Measurements from ENCODE around the gene GDI1.

Gene GDI1

DNA sequence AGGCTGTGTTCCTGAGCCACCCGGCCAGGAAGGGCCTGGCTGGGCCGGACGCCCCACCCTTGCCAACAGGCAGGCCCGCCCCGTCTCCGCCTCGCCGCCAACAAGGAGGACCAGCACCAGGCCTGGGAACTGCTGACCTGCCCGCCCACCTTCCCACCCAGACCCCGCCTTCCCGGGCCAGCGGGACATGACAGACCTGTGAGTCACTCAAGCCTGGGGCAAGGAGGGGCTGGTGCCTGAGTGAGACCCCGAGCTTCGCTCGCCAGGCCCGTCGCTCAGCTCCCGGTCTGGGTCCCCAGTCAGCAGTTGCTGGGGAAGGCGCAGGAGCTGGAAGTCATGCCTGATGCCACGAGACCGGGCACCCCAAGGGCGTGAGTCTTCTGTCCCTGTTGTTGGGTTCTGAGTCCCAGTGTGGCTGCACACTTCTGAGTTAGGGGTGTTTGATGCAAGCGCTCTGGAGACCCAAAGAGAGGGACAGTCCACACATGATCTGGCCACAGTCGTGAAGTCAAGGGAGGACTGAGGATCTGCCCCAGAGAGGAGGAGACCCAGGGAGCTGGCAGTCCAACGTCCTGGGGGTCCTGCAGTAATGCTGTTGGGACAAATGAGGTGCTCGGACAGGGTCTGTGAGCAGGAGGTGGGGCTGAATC, 27.6 kb upstream of the GDI1 start, which contains the start of gene DNASE1L1:
Gene DNASE1L1, minus strand, starts transcription at position 33 of the 650 bp plus-strand sequence. CDS start 3,686 bp downstream, outside the sequence.
- peak; percentile 79 for DNase-seq

DNA sequence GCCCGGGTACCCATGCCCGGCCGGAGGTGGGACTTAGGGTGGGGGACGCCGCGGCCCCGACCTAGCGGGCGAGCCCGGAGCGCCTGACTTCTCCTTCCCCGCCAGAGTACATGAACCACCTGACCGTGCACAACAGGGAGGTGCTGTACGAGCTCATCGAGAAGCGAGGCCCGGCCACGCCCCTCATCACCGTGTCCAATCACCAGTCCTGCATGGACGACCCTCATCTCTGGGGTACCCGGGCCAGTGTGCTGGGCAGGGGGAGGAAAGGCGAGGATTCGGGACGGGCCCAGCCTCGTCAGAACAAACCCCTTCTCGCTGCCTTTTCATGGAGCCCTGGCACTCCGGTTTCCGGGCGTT, 25.0 kb upstream of the GDI1 start:
- DNase-seq, result no peak

DNA sequence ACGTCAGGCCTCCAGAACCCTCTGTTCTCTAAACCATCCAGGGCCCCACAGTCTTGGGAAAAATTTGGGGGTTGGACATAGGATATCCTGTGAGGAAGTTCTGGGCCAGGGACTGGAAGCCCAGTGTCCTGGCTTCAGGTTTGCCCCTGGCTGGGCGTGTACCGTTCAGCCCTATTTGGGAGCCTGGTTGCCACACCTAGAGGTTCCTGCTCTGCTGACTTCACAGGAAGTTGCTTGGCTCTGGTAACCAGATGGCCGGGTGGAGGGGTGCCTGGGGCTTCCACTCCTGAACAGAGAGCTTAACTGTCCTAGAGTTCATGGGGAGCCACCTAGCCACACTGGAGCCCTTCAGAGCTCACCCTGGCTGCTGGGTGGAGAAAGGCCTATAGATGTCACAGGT, 24.5 kb upstream of the GDI1 start:
- DNase-seq, result no peak

DNA sequence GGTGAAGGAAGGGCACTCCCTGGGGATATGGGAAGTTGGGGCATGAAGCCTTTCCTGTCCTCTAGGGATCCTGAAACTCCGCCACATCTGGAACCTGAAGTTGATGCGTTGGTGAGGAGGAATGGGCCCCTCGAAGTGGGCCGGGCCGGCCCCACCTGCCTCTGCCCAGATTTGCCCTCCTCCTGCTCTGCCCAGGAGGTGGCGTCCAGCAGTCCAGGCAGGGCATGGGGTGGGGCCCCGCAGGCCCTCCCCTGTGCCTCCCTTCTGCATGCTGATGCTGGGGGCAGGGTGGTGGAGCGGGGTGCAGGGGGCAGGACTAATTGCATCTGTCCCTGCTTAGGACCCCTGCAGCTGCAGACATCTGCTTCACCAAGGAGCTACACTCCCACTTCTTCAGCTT, 23.8 kb upstream of the GDI1 start:
- no peak for DNase-seq

DNA sequence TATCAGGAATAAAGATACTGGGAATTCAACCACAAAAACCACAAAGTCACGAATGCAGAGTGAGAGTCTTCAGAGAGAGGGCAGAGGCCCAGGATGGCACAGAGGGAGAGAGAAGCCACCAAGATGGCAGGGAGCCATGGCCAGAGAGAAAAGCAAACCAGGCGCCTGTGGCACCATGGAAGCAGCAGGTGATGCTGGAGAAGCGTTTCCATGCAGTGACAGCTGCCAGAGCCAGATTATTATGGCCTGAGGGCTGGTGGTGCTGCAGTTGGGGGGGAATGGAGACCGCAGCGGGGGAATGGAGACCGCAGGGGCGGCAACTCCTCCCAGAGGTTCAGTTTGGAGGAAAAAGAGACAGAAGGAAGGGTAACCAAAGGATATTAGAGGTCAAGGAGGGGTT, 19.8 kb upstream of the GDI1 start:
- no peak for DNase-seq

DNA sequence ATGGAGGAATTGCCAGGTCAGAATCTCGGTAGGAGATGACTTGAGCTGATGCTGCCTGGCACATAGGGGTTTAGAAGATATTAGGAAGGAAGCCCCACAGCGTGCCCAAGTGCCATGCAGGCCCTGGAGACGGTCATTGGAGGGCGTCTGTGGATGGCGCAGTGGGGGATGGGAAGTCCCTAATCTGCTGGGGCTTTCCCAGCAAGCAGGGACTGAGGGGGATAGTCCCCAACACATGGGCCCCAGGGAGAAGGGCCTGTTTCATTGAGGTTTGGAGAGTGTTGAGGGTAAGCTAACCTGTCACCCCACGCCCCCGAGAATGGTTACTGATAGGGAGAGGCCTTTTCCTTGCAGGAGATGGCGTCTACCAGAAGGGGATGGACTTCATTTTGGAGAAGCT, 17.8 kb upstream of the GDI1 start:
- no peak for DNase-seq

DNA sequence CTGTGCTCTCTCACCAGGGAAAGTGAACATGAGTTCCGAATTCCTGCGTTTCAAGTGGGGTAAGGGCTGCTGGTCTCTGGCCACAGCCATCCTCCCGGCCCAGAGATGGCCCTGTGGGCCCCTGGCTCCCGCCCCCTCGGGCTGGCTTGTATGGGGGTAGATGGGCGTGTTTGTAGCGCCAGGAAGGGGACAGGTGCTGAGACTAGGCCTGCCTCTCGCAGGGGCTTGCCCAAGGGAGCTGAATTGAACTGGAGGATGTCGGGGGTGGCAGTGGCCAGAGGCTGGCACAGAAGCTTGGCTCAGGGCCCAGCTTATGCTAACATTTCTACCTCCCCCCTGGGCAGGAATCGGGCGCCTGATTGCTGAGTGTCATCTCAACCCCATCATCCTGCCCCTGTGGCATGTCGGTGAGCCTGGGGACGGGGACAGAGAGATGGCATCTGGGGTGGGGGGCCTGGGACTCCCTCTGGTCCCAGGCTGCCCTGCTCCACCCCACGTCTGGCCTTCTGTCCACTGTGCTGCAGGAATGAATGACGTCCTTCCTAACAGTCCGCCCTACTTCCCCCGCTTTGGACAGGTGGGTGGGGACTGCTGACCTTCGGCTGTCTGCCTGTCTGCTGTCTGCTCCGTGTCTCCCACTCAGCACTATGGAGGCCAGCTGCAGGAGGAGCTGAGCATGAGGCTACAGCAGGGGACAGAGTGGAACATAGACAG, 17.1 kb upstream of the GDI1 start:
- no peak for DNase-seq

DNA sequence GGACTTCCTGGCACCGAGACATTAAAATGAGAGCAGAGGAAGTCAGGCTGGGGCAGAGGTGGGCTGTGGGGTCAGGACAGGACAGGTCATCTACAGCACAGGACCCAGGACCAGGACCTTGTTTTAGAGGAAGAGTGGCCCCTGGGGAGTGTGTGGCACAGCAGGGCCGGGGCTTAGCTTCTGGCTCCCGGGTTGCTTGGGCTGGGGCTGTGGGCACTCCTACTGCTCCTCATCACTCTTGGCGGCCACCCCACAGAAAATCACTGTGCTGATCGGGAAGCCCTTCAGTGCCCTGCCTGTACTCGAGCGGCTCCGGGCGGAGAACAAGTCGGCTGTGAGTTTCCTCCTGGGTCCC, 16.6 kb upstream of the GDI1 start:
- no peak for DNase-seq

DNA sequence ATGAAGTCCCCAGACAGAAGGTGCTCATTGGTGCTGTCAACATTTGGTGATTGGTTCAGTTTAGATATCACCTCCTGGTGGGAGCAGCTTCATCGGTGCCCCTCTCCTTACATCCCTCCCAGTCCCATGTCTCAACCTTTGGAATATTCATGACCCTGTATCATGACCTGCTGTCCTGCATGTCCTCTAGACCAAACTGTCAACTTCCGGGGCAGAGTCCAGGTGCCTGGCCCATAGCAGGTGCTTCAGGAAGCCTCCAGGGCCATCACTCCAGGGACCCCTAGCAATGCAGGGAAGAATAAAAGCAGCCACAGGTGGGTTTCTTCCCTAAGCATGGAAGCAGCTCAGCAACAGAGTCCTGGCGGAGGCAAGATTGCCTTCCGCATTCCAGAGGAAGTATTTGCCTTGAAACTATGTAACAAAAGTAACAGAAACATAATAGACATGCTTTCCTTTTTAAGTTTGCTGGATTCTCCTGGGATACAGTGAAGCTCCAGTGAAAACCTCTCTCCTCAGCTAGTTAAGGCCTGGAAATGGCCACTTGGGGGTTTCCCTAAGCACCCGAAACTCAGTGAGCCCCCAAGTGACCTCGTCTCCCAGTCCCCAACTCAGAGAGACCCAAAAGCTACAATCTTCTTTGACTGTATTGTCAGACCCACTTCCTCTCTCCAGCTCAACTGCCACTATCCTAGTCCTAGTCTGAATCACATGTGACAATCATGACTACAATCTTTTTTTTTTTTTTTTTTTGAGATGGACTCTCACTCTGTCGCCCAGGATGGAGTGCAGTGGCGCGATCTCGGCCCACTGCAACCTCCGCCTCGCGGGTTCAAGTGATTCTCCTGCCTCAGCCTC, 9.8 kb upstream of the GDI1 start:
- DNase-seq, result no peak

DNA sequence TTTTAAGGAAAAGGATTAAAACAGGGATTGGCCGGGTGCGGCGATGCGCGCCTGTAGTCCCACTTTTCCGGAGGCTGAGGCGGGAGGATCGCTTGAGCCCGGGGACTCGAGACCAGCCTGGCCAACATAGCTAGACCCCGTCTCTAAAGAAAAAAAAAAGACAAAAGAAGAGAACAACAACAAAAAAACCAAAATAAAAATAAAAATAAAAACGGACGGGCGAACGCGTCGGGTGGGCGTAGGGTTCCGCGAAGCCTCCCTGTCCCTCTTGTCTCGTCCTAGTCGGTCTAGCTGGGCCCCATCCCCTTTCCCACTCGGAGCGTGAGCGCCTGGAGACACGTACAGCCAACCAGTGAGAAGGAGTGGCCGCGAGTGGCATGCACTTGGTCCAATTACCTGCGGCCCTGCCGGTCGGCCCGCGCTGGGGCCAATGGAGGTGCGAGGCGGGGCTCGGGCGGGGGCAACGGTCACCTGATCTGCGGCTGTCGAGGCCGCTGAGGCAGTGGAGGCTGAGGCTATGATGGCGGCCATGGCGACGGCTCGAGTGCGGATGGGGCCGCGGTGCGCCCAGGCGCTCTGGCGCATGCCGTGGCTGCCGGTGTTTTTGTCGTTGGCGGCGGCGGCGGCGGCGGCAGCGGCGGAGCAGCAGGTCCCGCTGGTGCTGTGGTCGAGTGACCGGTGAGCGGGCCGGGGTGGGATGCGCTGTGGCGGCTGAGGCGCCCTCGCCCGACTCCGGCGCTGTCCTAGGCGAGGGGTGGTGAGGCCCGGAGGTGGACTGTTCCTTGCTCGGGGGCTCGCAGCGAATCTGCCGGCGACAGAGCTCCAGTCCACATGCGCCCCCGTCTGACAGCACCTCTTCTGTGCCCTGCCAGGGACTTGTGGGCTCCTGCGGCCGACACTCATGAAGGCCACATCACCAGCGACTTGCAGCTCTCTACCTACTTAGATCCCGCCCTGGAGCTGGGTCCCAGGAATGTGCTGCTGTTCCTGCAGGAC, 8.5 kb upstream of the GDI1 start, which contains the start of gene ATP6AP1:
Gene ATP6AP1, plus strand, starts transcription at position 502 of the 996 bp plus-strand sequence. Its CDS starts 16 bp downstream, at position 518.
- peak; percentile 95 for DNase-seq

DNA sequence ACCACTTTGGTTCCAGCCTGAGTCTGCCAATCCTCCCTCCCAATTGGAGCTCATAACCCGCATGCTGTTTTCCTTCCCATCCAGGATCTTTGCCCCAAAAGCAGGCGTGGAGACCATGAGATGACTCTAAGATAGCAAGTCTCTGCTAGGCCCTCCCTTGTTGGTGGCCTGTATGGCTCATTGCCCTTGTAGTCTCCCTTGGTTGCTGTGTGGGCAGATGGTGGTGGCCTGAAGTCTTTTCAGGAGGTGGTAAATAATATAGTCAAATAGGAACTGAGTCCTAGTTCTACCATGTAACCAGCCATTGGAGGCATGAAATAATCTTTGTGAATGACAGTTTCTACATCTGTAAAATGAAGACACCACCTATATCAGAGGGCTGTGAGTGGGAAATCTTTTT, 7.2 kb upstream of the GDI1 start:
- DNase-seq, result no peak

DNA sequence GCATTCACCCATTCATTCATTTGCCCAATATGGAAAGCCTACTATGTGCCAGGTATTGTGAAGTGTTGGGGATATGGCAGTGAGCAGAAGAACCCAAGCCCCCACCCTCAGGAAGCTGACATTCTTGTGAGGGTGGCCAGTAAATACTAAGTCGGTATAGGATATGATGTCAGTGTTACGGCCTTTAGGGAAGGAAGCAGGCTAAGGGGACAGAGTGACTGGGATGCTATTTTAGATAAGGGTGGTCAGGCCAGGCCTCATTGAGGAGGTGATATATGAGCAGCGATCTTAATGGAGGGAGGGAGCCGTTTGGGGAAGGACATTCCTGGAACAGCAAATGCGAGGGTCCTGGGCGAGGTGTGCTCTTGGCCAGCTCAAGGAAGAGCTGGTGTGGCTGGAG, 6.5 kb upstream of the GDI1 start:
- no peak for DNase-seq

DNA sequence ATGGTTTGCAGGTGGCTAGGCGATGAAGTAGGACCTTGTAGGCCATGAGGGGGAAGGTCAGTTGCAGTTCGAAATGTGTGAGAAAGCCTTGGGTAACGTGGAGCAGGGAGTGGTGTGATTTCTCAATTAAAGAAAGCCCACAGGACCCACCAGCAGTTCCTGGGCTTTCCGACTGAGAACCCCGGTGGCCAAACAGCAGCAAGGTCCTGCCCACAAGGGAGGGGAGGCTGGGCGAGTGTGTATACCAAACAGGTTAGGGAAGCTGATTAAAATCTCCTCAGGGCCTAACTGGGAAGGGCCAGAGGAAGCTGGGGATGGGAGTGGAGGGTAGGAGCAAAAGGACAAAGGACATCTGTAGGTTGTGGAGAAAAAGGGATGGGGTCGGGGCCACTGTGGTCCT, 6.0 kb upstream of the GDI1 start:
- no peak for DNase-seq

DNA sequence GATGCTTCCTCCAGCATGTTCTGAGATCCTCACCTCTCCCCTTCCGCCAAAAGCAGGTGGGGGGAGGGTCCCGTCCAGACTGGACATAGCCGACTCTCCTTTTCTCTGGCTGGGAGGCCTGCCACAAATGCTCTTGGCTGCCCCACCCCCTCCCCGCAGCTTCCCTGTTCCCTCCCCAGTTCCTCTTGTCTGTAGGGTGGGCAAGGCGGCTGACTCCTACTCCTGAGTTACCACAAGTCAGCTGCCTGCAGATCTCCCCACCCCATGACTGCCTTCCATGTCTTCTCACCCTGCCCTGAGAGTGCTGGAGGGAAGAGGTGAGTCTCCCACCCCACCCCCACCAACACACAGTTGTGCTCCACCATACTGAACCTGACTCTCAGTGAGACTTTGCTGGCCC, 5.6 kb upstream of the GDI1 start:
- no peak for DNase-seq

DNA sequence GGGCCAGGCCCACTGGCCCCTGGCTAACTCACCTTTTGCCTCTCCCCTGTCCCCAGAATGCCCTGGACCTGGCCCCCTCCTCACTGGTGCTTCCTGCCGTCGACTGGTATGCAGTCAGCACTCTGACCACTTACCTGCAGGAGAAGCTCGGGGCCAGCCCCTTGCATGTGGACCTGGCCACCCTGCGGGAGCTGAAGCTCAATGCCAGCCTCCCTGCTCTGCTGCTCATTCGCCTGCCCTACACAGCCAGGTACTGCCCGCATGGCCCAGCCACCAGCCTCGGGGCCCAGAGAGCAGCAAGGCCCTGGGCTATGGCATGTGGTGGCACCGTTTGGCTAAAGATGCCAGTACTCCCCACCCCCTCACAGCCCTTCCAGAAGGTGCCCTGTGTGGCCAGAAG, 4.7 kb upstream of the GDI1 start:
- DNase-seq, result no peak

DNA sequence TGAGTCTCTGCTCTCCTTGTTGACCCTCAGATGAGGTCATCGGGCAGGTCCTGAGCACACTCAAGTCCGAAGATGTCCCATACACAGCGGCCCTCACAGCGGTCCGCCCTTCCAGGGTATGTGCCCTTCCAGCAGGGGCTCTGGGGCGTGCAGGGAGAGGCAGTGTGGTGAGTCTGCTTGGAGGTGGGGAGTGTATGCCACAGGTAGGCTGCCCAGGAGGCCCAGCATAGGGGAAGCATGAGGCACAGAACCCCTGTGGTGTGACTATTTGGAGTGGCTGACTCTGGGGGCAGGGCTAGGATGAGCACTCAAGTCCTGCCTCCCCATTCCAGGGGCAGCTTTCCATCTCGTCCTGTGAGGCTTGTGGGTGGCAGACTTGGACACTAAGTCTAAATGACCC, 3.3 kb upstream of the GDI1 start:
- DNase-seq, result no peak

DNA sequence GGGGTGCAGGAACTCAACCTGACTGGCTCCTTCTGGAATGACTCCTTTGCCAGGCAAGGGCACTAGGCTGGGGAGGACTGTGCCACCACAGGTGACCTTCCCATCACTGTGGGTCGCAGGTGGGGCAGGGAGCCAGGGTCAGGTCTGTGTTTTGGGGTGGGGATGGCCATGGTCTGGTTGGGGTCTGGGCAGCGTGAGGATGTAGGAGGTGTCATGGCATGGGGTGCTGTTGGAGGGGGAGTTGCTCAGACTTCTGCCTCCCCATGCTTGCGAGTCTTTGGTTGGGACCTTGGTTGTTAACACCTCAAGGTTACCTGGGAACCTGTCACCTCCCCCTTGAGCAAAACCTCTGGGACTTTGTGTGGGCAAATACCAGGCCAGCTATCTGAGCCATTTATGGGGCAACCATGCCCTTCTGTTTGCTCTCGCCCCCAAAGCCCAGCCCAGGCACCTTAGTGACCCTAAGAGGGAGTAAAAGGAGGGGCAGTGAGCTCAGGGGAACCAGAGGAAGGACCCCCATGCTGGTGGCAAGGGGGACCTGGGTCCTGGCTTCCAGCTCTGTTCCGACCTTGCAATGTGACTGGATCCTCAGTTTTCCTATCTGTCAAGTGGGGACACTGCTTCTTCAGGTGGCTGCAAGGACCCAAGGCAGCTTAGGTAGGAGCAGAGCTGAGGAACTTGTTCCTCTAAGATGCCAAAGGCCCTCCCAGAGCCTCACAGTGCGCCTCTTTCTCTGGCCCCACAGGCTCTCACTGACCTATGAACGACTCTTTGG, 2.4 kb upstream of the GDI1 start:
- DNase-seq, result no peak

DNA sequence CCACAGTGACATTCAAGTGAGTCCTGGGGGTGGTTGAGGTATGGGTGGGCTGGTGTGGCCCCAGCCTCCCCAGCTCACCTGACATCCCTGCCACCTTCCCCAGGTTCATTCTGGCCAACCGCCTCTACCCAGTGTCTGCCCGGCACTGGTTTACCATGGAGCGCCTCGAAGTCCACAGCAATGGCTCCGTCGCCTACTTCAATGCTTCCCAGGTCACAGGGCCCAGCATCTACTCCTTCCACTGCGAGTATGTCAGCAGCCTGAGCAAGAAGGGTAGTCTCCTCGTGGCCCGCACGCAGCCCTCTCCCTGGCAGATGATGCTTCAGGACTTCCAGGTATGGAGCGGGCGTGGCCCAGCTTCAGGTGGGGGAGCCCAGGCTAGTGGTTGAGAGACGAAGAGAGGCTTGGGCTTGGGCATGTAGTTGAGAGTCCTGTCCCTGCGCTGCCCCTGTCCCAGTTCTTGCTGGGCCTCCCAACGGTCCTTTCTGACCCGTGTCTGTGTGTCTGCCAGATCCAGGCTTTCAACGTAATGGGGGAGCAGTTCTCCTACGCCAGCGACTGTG, 1.7 kb upstream of the GDI1 start:
- no peak for DNase-seq

DNA sequence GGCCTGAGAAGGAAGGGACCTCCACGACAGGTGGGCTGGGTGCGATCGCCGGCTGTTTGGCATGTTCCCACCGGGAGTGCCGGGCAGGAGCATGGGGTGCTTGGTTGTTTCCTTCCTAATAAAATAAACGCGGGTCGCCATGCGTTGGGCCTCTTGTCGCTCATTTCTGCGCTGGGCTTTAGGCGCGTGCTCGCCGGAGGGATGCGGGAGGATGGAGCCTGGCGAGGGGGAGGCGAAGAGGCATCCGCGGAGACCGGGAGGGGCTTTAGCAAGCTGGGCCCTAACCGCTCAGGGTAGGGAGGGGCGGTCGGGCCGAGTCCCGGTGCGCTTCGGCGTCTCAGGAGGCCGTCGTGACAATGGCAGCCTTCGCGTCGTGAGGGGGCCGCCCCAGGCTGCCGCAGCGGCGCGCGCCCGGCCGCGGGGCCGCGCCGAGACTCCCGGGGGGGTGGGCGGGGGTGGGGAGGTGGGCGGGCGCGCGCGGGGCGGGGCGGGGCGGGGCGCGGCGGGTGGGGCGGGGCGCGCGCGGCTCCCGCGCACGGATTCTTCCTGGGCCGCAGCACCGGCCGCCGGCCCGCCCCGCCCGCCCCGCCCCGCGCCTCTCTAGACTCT, 476 bp upstream of the GDI1 start:
- DNase-seq, result peak; percentile 59

Measured in fibroblast of skin of abdomen (primary cell).